ENCODE data around the gene KCNIP4. TPM values are rescaled to one million over a fixed set of nuclear protein-coding genes. Genes with fewer than 3 reads are reported as not detected.

KCNIP4 gene
- total RNA-seq, 4 donors from 2014 or later, result not detected

DNA sequence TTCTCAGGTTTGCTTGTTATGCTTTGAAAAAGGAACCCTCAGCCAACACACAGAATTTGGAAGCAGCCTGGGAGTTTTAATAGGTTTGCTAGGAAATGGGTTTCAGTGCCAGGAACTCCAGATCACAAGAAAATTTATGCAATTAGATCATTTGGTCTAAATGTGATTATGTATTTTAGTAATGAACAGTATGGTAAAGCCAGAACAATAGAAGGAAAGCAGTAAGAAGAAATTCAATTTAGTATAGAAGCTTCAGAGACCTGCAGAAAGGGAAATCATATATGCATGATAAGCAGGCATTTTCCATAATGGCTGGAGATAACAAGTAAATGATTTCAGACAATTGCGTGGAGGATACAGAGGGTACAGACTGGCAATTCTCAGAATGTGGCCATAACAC, 184.7 kb downstream of the KCNIP4 start:
- Histone ChIP-seq H3K9me3 (no peaks in the 10 kb centered on the region), H3K4me1 (no peaks in the 10 kb centered on the region), H3K4me3 (no peak overlapping the region), H3K36me3 (no peaks in the 10 kb centered on the region), H3K27me3 (no peaks in the 10 kb centered on the region), H3K27ac (no peak overlapping the region)
- no peak for TF ChIP-seq CTCF (IDR thresholded peaks at IDR 0.05)
- TF ChIP-seq POLR2A (IDR thresholded peaks at IDR 0.05), result no peak
- TF ChIP-seq EP300 (IDR thresholded peaks at IDR 0.05), result no peak
- 90 to 95% methylated on average over 1 of the region's 1 CpG for WGBS, 2 donors
- no peak for DNase-seq (ENCODE audit: low spot score in 2 of 2)

GRCh38 chr4:21757248-21757647, 191.3 kb downstream of the KCNIP4 start:
- Histone ChIP-seq H3K4me3 (no peak overlapping the region), H3K36me3 (no peaks in the 10 kb centered on the region), H3K9me3 (no peaks in the 10 kb centered on the region), H3K27me3 (no peaks in the 10 kb centered on the region), H3K4me1 (no peaks in the 10 kb centered on the region), H3K27ac (no peak overlapping the region)
- TF ChIP-seq EP300 (IDR thresholded peaks at IDR 0.05) (no peak), CTCF (IDR thresholded peaks at IDR 0.05) (no peak), POLR2A (IDR thresholded peaks at IDR 0.05) (no peak)
- no peak for DNase-seq (ENCODE audit: low spot score in 2 of 2)
- WGBS, 2 donors, result 38 to 40% methylated on average over 2 of the region's 2 CpGs

DNA sequence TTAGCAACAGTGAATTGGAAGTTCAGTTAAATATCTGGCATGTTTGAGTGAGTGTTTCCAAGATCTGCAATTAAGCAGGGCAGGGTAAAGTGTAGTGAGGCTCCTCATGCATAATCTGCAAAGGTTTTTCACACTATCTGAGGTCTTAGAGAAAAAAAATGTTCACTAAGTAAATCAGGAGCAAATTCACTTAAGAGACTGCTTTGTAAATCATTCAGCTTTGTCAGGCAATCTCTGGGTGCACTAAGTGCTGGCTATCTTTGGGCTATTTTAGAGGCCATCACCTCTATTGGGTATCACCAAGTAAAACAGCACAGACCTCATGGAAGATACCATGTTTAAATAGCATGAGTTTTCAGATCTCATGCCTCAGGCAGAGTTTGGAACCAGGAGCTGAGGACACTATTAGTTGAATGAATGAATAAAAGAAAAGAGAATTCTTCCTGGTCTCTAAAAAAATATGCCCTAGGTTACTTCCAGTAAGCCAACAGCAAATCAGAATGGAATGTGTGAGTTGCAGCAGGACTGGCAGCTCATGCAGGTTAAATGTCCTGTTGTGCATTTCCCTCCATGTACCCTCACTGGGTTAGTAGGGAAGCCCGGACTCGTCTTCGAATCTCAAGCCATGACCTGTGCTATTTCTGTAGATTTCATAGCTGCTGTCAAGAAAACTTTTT, 195.3 kb downstream of the KCNIP4 start:
- Histone ChIP-seq H3K27ac (no peak overlapping the region), H3K4me1 (no peaks in the 10 kb centered on the region), H3K4me3 (no peak overlapping the region), H3K9me3 (no peaks in the 10 kb centered on the region), H3K27me3 (no peaks in the 10 kb centered on the region), H3K36me3 (no peaks in the 10 kb centered on the region)
- no peak for DNase-seq (ENCODE audit: low spot score in 2 of 2)
- WGBS, 2 donors, result 91% methylated on average over 3 of the region's 3 CpGs
- TF ChIP-seq CTCF (IDR thresholded peaks at IDR 0.05) (no peak), EP300 (IDR thresholded peaks at IDR 0.05) (no peak), POLR2A (IDR thresholded peaks at IDR 0.05) (no peak)

DNA sequence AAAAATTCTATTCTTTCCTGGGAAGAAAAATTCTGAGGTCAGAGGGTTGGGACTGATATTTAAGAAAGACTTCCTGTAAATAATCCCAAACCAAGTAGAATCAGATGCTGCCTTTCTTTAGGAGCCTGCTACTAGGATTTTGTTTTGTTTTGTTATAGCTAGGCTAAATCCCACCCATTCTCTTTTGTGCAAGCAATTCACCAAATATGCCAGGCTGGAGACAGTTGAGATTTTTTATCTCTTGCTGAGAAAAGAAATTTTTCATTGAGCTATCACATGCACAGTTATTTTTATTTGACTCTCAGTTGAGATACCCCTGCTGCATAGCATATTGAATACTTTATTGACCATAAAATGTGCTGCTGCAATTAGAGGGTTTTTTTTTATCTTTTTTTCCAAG, 196.0 kb downstream of the KCNIP4 start:
- Histone ChIP-seq H3K36me3 (no peaks in the 10 kb centered on the region), H3K9me3 (no peaks in the 10 kb centered on the region), H3K4me1 (no peaks in the 10 kb centered on the region), H3K4me3 (no peak overlapping the region), H3K27ac (no peak overlapping the region), H3K27me3 (no peaks in the 10 kb centered on the region)
- DNase-seq (ENCODE audit: low spot score in 2 of 2), result no peak
- no peak for TF ChIP-seq POLR2A (IDR thresholded peaks at IDR 0.05)
- TF ChIP-seq EP300 (IDR thresholded peaks at IDR 0.05), result no peak
- no peak for TF ChIP-seq CTCF (IDR thresholded peaks at IDR 0.05)

- H3K27ac ChIP-seq, result no peak overlapping the region
- TF ChIP-seq POLR2A (IDR thresholded peaks at IDR 0.05) (no peak), CTCF (IDR thresholded peaks at IDR 0.05) (no peak), EP300 (IDR thresholded peaks at IDR 0.05) (no peak)
- H3K4me1 ChIP-seq, result no peaks in the 10 kb centered on the region
- no peak overlapping the region for H3K4me3 ChIP-seq
- no peak for DNase-seq (ENCODE audit: low spot score in 2 of 2)
- H3K27me3 ChIP-seq, result no peaks in the 10 kb centered on the region
- H3K36me3 ChIP-seq, result no peaks in the 10 kb centered on the region
- H3K9me3 ChIP-seq, result no peaks in the 10 kb centered on the region
- 56 to 57% methylated on average over 3 of the region's 3 CpGs for WGBS, 2 donors
Measured at GRCh38 chr4:21749924-21750323, 198.6 kb downstream of the KCNIP4 start.

Measured in tibial nerve (tissue), 4 donors.